ENCODE measurements around the gene HTR4. TPM values are rescaled to one million over a fixed set of nuclear protein-coding genes. Genes with fewer than 3 reads are reported as not detected.

HTR4 gene
- total and polyA plus RNA-seq, 2 donors (not counting 3 experiments of a cell fraction or from before 2014, with no cell fraction given) = not detected

DNA sequence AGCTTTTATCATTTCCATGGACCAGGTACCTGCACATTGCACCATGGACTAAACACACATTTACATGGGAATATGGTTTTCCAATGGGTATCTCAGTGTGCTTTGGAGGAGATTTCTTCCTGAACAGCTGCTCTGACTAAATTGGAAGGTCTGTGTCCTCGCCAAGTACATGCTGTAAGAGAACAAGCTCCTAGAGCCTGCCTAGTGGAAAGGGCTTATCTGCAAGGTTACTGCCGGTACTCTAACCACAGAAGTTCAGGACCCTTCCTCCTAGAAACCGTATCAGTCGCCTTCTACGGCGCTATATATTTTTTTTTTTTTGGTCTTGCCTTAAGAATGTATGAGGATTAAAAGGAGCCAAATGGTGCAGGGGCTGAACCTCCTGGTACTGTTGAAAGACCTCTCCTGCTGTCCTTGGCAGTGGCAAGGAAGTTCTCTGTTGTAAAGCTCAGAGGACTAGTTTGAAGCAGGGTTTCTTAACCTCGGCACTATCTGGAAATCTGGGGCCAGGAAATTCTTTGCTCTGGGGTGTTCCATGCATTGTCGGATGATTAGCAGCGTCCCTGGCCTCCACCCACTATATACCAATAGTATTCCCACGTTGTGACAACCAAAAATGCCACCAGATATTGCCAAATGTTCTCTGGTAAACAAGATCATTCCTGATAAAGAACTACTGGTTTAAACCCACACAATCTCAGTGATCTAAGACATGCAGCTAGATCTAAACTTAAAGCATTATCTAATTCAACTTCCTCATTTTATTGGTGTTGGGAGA lies 163.1 kb downstream of the HTR4 start:
- intact Hi-C loops (cut with micrococcal nuclease) (no loop called here), dilution Hi-C loops (cut with MboI; ENCODE audit: extremely low pct_ligation_motif_present, low sequenced_read_pairs) (no loop called here)
- H4K20me1 ChIP-seq (replicated peaks; ENCODE audit: control insufficient read depth, extremely low read depth, insufficient read depth, low read length) = no peaks in the 10 kb centered on the region
- no TSS peak for BruUV-seq (replicated peaks)
- no peak overlapping the region for H3K4me2 ChIP-seq (ENCODE audit: insufficient read depth, low read length)
- H3K36me3 ChIP-seq (ENCODE audit: control insufficient read depth in 2 of 2, extremely low read depth in 1 of 2, insufficient read depth in 2 of 2, low read length in 2 of 2) = no peaks in the 10 kb centered on the region
- no peaks in the 10 kb centered on the region for H3K4me1 ChIP-seq (ENCODE audit: control insufficient read depth, extremely low read depth, insufficient read depth, low read length)
- DNase-seq (ENCODE audit: low read depth, low spot score) (no peak), FAIRE-seq (no peak)
- ChIA-PET CTCF (interaction anchor here (0.8 to 3.5 kb wide), 4 partner anchors 9 to 240 kb away, joined by 3 to 17 read pairs (median 6); no protein-coding TSS in a partner anchor), POLR2A (no interaction called here)
- no peak overlapping the region for H3K4me3 ChIP-seq (replicated peaks in 1 of 3; ENCODE audit: insufficient read depth in 1 of 3, low read depth in 1 of 3, low read length in 3 of 3)
- H3K27me3 ChIP-seq (ENCODE audit: control insufficient read depth in 2 of 2, insufficient read depth in 2 of 2, low read length in 2 of 2) = peaks cover 6 to 29% of the 10 kb centered on the region in 2 experiments
- no peak overlapping the region for H2AFZ ChIP-seq (ENCODE audit: low read depth, low read length)
- H3K9ac ChIP-seq (replicated peaks; ENCODE audit: extremely low read depth, insufficient read depth, low read length) = no peak overlapping the region
- no peaks in the 10 kb centered on the region for H3K9me3 ChIP-seq (replicated peaks; ENCODE audit: control insufficient read depth, insufficient read depth, low read length)
- no peak for TF ChIP-seq MAX (IDR thresholded peaks at IDR 0.05; ENCODE audit: insufficient read depth, insufficient read length)
- no peak for TF ChIP-seq MYC (IDR thresholded peaks at IDR 0.05; ENCODE audit: low read depth, low read length)
- no peak for TF ChIP-seq POLR2AphosphoS5 (IDR thresholded peaks at IDR 0.05; ENCODE audit: insufficient read depth, low read depth, low read length)
- TF ChIP-seq GATA2 (IDR thresholded peaks at IDR 0.05; ENCODE audit: insufficient read depth, insufficient read length, low read depth, low read length) = no peak
- TF ChIP-seq FOS (IDR thresholded peaks at IDR 0.05; ENCODE audit: borderline replicate concordance, insufficient read depth, low read length) = no peak
- TF ChIP-seq, protein P1, sequence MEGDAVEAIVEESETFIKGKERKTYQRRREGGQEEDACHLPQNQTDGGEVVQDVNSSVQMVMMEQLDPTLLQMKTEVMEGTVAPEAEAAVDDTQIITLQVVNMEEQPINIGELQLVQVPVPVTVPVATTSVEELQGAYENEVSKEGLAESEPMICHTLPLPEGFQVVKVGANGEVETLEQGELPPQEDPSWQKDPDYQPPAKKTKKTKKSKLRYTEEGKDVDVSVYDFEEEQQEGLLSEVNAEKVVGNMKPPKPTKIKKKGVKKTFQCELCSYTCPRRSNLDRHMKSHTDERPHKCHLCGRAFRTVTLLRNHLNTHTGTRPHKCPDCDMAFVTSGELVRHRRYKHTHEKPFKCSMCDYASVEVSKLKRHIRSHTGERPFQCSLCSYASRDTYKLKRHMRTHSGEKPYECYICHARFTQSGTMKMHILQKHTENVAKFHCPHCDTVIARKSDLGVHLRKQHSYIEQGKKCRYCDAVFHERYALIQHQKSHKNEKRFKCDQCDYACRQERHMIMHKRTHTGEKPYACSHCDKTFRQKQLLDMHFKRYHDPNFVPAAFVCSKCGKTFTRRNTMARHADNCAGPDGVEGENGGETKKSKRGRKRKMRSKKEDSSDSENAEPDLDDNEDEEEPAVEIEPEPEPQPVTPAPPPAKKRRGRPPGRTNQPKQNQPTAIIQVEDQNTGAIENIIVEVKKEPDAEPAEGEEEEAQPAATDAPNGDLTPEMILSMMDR (IDR thresholded peaks at IDR 0.05; ENCODE audit: extremely low read depth in 1 of 2, insufficient read depth in 1 of 2, low read depth in 1 of 2, low read length in 2 of 2) = no peak
- TF ChIP-seq EZH2 (IDR thresholded peaks at IDR 0.05; ENCODE audit: borderline replicate concordance, low read depth, low read length, severe bottlenecking) = no peak
- TF ChIP-seq POLR2A (IDR thresholded peaks at IDR 0.05; ENCODE audit: low read depth, low read length) = no peak
- TF ChIP-seq JUN (IDR thresholded peaks at IDR 0.05; ENCODE audit: borderline replicate concordance, insufficient read depth, insufficient read length, low read depth) = no peak
- no peaks in the 10 kb centered on the region for H3K9me1 ChIP-seq (replicated peaks; ENCODE audit: control insufficient read depth, extremely low read depth, insufficient read depth, low read length)
- no peak overlapping the region for H3K27ac ChIP-seq (ENCODE audit: insufficient read depth, low read depth, low read length)
- no peaks in the 10 kb centered on the region for H3K79me2 ChIP-seq (ENCODE audit: control insufficient read depth, insufficient read depth, low read length)
